Retinal pigment epithelial cell (primary cell): ENCODE data around the gene ZNHIT2.
A peak's percentile ranks its signal among the peaks of the same experiment; 100 is the strongest.
"Not testable (repeated sequence)": the region's sequence is repeated elsewhere in the genome, so short reads cannot be mapped to it uniquely, and the experiment has no call there.

Experiments
- DNase-seq: peaks from one replicate; pipeline ENCODE4 v3.0.0-alpha.2; 2010; ENCODE audit warnings: low read depth
- H3K4me3 ChIP-seq: 2 replicates; pipeline ENCODE4 v1.5.1; 2011; ENCODE audit warnings: mild to moderate bottlenecking, low read length, control low read depth, moderate library complexity
- TF ChIP-seq, protein P1 (sequence below): conservative IDR thresholded peaks from 2 replicates; pipeline ENCODE4 v1.5.1; 2011; ENCODE audit warnings: low read depth, low read length, control low read depth, inconsistent platforms

The ZNHIT2 gene

DNA sequence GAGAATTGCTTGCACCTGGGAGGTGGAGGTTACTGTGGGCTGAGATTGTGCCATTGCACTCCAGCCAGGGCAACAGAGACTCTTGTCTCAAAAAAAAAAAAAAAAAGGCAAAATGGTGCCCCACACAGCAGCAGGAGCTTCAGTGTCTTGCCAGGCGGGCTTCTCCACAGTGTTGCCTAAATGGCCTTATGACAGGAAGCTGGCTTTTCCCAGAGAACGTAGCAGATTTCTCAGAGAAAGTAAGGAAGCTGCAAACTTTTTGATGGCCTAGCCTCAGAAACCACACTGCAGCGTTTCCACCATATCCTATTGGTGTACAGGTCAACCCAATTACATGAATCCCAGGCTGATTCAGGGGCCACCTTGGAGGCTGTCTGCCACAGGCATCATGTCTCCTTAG, 39.8 kb upstream of the ZNHIT2 start:
- no peak for DNase-seq
- TF ChIP-seq, protein P1, sequence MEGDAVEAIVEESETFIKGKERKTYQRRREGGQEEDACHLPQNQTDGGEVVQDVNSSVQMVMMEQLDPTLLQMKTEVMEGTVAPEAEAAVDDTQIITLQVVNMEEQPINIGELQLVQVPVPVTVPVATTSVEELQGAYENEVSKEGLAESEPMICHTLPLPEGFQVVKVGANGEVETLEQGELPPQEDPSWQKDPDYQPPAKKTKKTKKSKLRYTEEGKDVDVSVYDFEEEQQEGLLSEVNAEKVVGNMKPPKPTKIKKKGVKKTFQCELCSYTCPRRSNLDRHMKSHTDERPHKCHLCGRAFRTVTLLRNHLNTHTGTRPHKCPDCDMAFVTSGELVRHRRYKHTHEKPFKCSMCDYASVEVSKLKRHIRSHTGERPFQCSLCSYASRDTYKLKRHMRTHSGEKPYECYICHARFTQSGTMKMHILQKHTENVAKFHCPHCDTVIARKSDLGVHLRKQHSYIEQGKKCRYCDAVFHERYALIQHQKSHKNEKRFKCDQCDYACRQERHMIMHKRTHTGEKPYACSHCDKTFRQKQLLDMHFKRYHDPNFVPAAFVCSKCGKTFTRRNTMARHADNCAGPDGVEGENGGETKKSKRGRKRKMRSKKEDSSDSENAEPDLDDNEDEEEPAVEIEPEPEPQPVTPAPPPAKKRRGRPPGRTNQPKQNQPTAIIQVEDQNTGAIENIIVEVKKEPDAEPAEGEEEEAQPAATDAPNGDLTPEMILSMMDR = no peak
- no peak overlapping the region for H3K4me3 ChIP-seq

- DNase-seq = no peak
- H3K4me3 ChIP-seq = no peak overlapping the region
- TF ChIP-seq, protein P1 = no peak
Measured at GRCh38 chr11:65156926-65157325, 39.4 kb upstream of the ZNHIT2 start.

- H3K4me3 ChIP-seq = no peak overlapping the region
- no peak for DNase-seq
- TF ChIP-seq, protein P1 = no peak
Measured at GRCh38 chr11:65156256-65156655, 38.8 kb upstream of the ZNHIT2 start.

GRCh38 chr11:65152122-65152521, 34.6 kb upstream of the ZNHIT2 start:
- no peak for DNase-seq
- TF ChIP-seq, protein P1 = no peak

GRCh38 chr11:65151331-65151899, 33.9 kb upstream of the ZNHIT2 start:
- no peak overlapping the region for H3K4me3 ChIP-seq
- TF ChIP-seq, protein P1 = no peak
- DNase-seq = no peak

More at GRCh38 chr11:65152122-65152521, 34.6 kb upstream of the ZNHIT2 start:
- no peak overlapping the region for H3K4me3 ChIP-seq

- H3K4me3 ChIP-seq = no peak overlapping the region
- DNase-seq = peak; percentile 39
- TF ChIP-seq, protein P1 = no peak
Measured at GRCh38 chr11:65150509-65151299, 33.2 kb upstream of the ZNHIT2 start.

- not testable (repeated sequence) for H3K4me3 ChIP-seq
Measured at GRCh38 chr11:65150131-65150508, 32.6 kb upstream of the ZNHIT2 start.

More at GRCh38 chr11:65150131-65150508, 32.6 kb upstream of the ZNHIT2 start:
- DNase-seq = not testable (repeated sequence)
